ENCODE measurements around the gene GRM8. TPM values are rescaled to one million over a fixed set of nuclear protein-coding genes. Genes with fewer than 3 reads are reported as not detected.

GRM8 gene
- total and polyA plus RNA-seq, 2 donors from 2014 or later: 3.2 TPM; not detected in 1

DNA sequence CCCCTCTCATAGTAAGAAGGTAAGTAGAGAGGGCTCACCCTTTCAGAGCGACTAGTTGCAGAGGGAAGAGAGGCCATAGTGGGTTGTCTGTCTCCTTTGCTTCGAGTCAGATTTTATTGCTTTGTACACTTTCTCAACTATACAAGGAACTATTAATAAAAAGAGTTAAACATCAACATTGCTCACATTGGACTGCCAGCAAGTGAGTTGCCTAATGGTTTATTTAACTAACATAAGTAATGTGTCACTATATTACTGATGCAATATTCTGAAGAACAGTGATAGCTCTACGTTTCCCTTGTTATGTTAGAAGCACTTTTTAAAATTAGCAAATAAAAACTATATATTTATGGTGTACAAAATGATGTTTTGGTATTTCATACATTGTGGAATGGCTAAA lies 451.0 kb downstream of the GRM8 start:
- Histone ChIP-seq H3K4me1 (ENCODE audit: control insufficient read depth in 2 of 3, insufficient read depth in 2 of 3, low read depth in 1 of 3, low read length in 3 of 3) (no peaks in the 10 kb centered on the region), H3K27ac (ENCODE audit: low read depth in 2 of 2, low read length in 2 of 2) (no peak overlapping the region), H3K27me3 (ENCODE audit: control insufficient read depth, insufficient read depth, low read length) (no peaks in the 10 kb centered on the region), H3K36me3 (ENCODE audit: control insufficient read depth in 2 of 3, insufficient read depth in 3 of 3, low read length in 3 of 3) (no peaks in the 10 kb centered on the region), H3K9me3 (ENCODE audit: control insufficient read depth in 2 of 3, insufficient read depth in 1 of 3, low read length in 3 of 3) (no peaks in the 10 kb centered on the region), H3K9ac (ENCODE audit: low read length in 3 of 3) (no peak overlapping the region), H3K4me3 (ENCODE audit: low read length in 3 of 3) (no peak overlapping the region)
- DNase-seq (no peak), FAIRE-seq (no peak)
- TF ChIP-seq, protein P1, sequence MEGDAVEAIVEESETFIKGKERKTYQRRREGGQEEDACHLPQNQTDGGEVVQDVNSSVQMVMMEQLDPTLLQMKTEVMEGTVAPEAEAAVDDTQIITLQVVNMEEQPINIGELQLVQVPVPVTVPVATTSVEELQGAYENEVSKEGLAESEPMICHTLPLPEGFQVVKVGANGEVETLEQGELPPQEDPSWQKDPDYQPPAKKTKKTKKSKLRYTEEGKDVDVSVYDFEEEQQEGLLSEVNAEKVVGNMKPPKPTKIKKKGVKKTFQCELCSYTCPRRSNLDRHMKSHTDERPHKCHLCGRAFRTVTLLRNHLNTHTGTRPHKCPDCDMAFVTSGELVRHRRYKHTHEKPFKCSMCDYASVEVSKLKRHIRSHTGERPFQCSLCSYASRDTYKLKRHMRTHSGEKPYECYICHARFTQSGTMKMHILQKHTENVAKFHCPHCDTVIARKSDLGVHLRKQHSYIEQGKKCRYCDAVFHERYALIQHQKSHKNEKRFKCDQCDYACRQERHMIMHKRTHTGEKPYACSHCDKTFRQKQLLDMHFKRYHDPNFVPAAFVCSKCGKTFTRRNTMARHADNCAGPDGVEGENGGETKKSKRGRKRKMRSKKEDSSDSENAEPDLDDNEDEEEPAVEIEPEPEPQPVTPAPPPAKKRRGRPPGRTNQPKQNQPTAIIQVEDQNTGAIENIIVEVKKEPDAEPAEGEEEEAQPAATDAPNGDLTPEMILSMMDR (IDR thresholded peaks at IDR 0.05; ENCODE audit: borderline replicate concordance, extremely low read depth, insufficient read depth): no peak
- intact Hi-C loops (cut with DNase I): no loop called here

DNA sequence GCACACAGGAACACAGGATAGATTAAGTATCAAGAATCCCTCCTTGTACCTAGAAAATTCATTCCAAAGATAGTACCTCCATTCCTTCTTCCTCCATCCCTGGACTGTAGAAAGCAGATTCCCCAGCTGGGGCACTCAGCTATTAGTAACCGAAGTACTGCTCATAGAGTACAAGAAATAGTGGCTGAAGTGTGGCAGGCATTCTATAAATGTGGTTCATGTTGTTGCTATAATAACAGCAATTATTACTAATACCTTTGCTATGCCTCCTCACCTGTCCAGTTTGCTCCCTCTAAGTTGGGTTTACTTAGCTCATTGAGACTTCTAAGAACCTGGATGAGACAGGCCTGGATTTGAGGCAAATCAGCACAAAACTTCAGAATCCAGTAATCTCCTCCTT lies 453.2 kb downstream of the GRM8 start:
- H3K9ac ChIP-seq (ENCODE audit: low read length in 3 of 3): no peak overlapping the region
- H3K4me3 ChIP-seq (ENCODE audit: low read length in 3 of 3): no peak overlapping the region
- no peaks in the 10 kb centered on the region for H3K9me3 ChIP-seq (ENCODE audit: control insufficient read depth in 2 of 3, insufficient read depth in 1 of 3, low read length in 3 of 3)
- DNase-seq (no peak), FAIRE-seq (no peak)
- H3K4me1 ChIP-seq (ENCODE audit: control insufficient read depth in 2 of 3, insufficient read depth in 2 of 3, low read depth in 1 of 3, low read length in 3 of 3): no peaks in the 10 kb centered on the region
- intact Hi-C loops (cut with DNase I): no loop called here
- H3K36me3 ChIP-seq (ENCODE audit: control insufficient read depth in 2 of 3, insufficient read depth in 3 of 3, low read length in 3 of 3): no peaks in the 10 kb centered on the region
- no peaks in the 10 kb centered on the region for H3K27me3 ChIP-seq (ENCODE audit: control insufficient read depth, insufficient read depth, low read length)
- TF ChIP-seq, protein P1 (IDR thresholded peaks at IDR 0.05; ENCODE audit: borderline replicate concordance, extremely low read depth, insufficient read depth): no peak
- no peak overlapping the region for H3K27ac ChIP-seq (ENCODE audit: low read depth in 2 of 2, low read length in 2 of 2)

DNA sequence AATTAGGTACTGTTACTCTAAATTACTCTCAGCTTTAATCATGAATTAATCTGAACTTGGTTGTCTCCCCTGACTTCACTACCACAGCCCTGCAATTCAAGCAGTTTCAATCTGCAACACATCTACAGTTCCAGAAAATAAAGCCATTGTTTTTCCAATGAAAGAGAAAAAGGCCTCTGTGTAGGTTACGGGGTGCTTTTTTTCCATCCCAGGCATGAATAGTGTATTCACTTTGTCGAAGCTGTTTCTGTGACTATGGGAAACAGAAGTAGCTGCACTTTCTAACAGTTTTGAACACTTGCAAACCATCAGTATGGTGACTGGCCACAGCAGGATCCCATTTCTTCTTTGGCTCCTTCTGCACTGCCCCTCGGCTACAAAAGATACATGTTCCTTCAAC lies 460.2 kb downstream of the GRM8 start:
- TF ChIP-seq, protein P1 (IDR thresholded peaks at IDR 0.05; ENCODE audit: borderline replicate concordance, extremely low read depth, insufficient read depth): no peak
- H3K9me3 ChIP-seq (ENCODE audit: control insufficient read depth in 2 of 3, insufficient read depth in 1 of 3, low read length in 3 of 3): no peaks in the 10 kb centered on the region
- FAIRE-seq: no peak

DNA sequence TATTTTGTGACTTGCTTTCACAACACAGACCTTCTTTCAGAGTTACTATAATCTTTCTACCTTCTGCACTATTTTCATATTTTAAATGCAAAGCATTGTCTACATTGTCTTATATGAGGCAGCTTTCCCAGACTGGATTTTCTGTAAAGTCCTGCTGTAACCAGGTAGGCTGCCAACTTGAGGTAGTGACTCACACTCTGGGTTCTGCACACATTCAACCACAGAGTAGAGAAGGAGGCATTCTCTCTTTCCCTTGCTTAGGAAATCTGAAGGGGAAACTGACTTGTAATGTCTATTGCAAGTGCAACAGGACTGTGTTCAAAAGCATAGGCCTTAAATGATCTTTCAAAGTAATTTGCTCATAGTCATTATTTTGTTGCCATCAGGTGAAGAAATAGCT lies 461.4 kb downstream of the GRM8 start:
- DNase-seq (no peak), FAIRE-seq (no peak)
- Histone ChIP-seq H3K9me3 (ENCODE audit: control insufficient read depth in 2 of 3, insufficient read depth in 1 of 3, low read length in 3 of 3) (no peaks in the 10 kb centered on the region), H3K36me3 (ENCODE audit: control insufficient read depth in 2 of 3, insufficient read depth in 3 of 3, low read length in 3 of 3) (no peaks in the 10 kb centered on the region), H3K4me3 (ENCODE audit: low read length in 3 of 3) (no peak overlapping the region), H3K4me1 (ENCODE audit: control insufficient read depth in 2 of 3, insufficient read depth in 2 of 3, low read depth in 1 of 3, low read length in 3 of 3) (no peaks in the 10 kb centered on the region), H3K9ac (ENCODE audit: low read length in 3 of 3) (no peak overlapping the region), H3K27ac (ENCODE audit: low read depth in 2 of 2, low read length in 2 of 2) (no peak overlapping the region), H3K27me3 (ENCODE audit: control insufficient read depth, insufficient read depth, low read length) (no peaks in the 10 kb centered on the region)
- intact Hi-C loops (cut with DNase I): no loop called here
- TF ChIP-seq, protein P1 (IDR thresholded peaks at IDR 0.05; ENCODE audit: borderline replicate concordance, extremely low read depth, insufficient read depth): no peak

More for the DNA sequence above, 460.2 kb downstream of the GRM8 start:
- Histone ChIP-seq H3K36me3 (ENCODE audit: control insufficient read depth in 2 of 3, insufficient read depth in 3 of 3, low read length in 3 of 3) (no peaks in the 10 kb centered on the region), H3K27ac (ENCODE audit: low read depth in 2 of 2, low read length in 2 of 2) (no peak overlapping the region), H3K4me1 (ENCODE audit: control insufficient read depth in 2 of 3, insufficient read depth in 2 of 3, low read depth in 1 of 3, low read length in 3 of 3) (no peaks in the 10 kb centered on the region), H3K27me3 (ENCODE audit: control insufficient read depth, insufficient read depth, low read length) (no peaks in the 10 kb centered on the region), H3K4me3 (ENCODE audit: low read length in 3 of 3) (no peak overlapping the region), H3K9ac (ENCODE audit: low read length in 3 of 3) (no peak overlapping the region)
- peak in 1 of 5 donors; percentile 21 for DNase-seq
- intact Hi-C loops (cut with DNase I): no loop called here

All from kidney (tissue), 14 donors.